ENCODE data around the gene SYNJ2.

SYNJ2 gene

GRCh38 chr6:158076548-158076947, 94.9 kb downstream of the SYNJ2 start:
- no peak for DNase-seq (ENCODE audit: low read depth in 2 of 2)

DNA sequence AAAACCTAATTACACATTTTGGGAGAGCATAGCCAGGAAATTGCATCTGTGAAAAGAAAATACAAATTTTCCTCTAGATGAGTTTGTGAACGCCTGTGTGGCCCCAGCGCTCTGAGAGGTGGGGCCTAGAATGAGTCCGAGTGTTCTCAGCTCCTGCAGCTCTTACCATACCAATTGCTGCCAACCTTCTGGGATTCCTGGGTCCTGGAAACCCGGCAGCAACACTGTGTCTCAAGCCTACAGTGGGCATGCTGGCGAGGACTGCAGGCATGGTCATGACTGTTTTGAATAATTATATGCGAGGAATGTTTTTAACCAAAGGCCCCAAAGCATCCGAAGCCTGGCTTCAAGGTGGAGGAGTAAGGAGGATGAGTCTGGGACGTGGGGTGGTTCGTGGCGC, 96.0 kb downstream of the SYNJ2 start:
- no peak for DNase-seq (ENCODE audit: low read depth in 2 of 2)

GRCh38 chr6:158078320-158078719, 96.7 kb downstream of the SYNJ2 start:
- no peak for DNase-seq (ENCODE audit: low read depth in 2 of 2)

DNA sequence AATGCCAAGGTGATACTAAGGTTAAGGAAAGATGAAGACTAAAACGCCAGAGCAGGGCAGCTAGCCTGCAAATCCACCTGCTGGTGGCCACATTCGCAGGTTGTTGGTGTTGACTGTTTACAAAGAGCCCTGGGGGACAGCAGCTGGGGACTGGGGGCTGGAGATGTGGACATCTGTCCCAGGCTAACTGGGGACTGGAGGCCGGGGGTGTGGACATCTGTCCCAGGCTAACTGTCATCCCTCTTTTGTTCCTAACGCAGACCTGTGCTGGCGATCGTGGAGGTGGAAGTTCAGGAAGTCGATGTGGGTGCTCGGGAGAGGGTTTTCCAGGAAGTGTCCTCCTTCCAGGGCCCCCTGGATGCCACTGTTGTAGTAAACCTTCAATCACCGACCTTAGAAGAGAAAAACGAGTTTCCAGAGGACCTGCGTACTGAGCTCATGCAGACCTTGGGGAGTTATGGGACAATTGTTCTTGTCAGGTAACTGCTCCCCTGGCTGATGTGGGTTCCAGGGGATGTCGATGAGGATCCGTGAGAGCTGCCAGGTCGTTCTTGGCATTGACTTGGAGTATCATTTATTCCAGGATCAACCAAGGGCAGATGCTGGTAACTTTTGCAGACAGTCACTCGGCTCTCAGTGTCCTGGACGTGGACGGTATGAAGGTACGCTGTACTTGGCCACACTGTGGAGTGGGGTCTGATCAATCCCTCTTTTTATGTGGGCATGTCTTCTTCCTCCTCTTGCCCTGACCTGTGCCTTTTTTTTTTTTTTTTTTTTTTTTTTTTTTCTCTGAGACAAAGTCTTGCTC, 99.4 kb downstream of the SYNJ2 start:
- DNase-seq (ENCODE audit: low read depth in 2 of 2), result no peak

DNA sequence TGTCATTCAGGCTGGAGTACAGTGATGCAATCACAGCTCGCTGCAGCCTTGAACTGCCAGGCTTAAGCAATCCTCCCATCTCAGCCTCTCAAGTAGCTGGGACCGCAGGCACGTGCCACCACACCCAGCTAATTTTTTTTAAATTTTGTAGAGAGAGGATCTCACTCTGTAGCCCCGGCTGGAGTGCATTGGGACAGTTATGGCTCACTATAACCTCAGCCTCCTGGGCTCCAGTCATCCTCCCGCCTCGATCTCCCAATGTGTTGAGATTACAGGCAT, 99.9 kb downstream of the SYNJ2 start:
- DNase-seq (ENCODE audit: low read depth in 2 of 2), result no peak

GRCh38 chr6:158083455-158084325, 102.0 kb downstream of the SYNJ2 start:
- DNase-seq (ENCODE audit: low read depth in 2 of 2), result no peak

- no peak for DNase-seq (ENCODE audit: low read depth in 2 of 2)
These were observed 103.8 kb downstream of the SYNJ2 start for GRCh38 chr6:158085261-158086053.

DNA sequence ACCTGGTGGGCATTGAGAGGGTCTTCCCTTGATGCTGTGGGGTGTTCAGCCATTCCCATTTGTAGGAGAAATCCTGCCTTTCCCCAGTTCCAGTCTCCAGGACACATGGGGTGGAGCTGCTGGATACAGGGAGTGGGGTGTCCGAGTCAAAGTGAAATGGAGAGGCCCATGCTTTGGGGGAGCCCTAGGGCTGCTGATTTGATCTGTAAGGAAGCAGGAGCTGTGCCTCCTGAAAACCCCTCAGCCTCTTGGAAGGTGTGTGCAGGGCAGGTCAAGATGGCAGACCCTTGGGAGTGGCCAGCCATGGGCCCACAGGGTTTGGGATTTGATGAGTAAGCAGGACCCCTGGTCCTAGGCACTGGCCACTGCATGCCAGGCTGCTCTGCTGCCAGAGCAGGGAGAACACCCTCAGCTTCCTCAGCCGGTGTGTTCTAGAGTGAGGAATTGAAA, 104.4 kb downstream of the SYNJ2 start:
- no peak for DNase-seq (ENCODE audit: low read depth in 2 of 2)

DNA sequence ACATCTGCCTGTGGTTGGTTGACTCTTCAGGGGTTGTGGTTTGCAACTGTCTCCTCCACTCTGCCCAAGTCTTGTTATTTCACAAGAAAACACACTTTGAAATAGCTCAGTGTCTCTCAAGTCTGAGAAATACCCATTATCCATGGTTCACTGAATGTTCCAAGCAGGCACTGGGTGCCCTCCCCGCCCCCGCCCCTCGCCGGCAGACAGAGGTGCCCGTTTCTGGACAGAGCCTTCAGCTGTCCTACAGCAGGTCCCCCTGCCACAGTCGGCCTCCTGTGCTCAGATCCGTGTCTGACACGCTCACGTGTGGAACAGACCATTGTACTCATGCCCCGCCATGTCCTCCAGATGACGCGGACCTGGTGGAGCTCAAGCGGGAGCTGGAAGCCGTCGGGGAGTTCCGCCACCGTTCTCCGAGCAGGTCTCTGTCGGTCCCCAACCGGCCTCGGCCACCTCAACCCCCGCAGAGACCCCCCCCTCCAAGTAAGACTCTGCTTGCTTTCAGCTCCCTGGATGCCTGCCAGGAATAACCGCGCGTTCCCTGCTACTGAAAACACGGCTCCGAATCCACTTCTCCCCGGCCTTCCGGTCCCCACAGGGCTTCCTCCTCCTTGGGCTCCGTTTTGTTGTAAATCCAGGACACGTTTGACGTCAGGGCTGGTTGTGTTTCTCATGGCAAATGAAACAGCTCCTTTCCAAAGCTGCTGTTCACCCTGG, 105.0 kb downstream of the SYNJ2 start:
- DNase-seq (ENCODE audit: low read depth in 2 of 2), result no peak

- no peak for DNase-seq (ENCODE audit: low read depth in 2 of 2)
These were observed 105.7 kb downstream of the SYNJ2 start for GRCh38 chr6:158087224-158087867.

DNA sequence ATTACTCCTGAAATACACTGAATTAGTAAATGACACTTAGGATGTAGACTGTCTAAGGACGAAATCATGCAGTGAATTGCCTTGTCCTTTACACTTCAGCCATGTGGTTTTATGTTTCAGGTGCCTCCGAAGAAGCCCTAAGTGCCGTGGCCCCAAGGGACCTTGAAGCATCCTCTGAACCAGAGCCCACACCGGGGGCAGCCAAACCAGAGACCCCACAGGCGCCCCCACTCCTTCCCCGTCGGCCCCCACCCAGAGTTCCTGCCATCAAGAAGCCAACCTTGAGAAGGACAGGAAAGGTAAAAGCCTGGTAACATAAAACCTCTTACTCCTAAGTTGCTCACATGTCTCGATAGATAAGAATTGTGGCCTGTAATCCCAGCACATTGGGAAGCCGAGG, 111.1 kb downstream of the SYNJ2 start:
- DNase-seq (ENCODE audit: low read depth in 2 of 2), result no peak

DNA sequence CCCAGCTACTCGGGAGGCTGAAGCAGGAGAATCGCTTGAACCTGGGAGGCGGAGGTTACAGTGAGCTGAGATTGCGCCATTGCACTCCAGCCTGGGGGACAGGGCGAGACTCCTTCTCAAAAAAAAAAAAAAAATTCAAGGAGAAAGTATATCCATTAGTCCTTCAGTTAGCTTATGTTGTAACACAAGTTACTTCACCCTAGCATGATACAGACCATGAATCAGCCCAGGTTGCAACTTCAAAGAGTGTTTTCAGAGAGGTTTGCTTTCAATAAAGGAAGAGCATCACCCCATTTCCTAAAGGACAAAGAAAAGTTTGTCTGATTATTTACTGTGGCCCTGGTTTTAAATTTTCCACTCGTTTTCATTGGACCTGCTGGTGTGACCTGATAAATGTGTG, 113.4 kb downstream of the SYNJ2 start:
- no peak for DNase-seq (ENCODE audit: low read depth in 2 of 2)

DNA sequence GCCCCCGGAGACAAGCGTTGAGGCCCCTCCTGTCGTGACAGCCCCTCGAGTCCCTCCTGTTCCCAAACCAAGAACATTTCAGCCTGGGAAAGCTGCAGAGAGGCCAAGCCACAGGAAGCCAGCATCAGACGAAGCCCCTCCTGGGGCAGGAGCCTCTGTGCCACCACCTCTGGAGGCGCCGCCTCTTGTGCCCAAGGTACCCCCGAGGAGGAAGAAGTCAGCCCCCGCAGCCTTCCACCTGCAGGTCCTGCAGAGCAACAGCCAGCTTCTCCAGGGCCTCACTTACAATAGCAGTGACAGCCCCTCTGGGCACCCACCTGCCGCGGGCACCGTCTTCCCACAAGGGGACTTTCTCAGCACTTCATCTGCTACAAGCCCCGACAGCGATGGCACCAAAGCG, 114.0 kb downstream of the SYNJ2 start:
- no peak for DNase-seq (ENCODE audit: low read depth in 2 of 2)

- DNase-seq (ENCODE audit: low read depth in 2 of 2), result no peak
These were observed 121.6 kb downstream of the SYNJ2 start for GRCh38 chr6:158103228-158103627.

GRCh38 chr6:158104696-158105095, 123.0 kb downstream of the SYNJ2 start:
- DNase-seq (ENCODE audit: low read depth in 2 of 2), result no peak

- no peak for DNase-seq (ENCODE audit: low read depth in 2 of 2)
These were observed 128.1 kb downstream of the SYNJ2 start for GRCh38 chr6:158109748-158110147.

DNA sequence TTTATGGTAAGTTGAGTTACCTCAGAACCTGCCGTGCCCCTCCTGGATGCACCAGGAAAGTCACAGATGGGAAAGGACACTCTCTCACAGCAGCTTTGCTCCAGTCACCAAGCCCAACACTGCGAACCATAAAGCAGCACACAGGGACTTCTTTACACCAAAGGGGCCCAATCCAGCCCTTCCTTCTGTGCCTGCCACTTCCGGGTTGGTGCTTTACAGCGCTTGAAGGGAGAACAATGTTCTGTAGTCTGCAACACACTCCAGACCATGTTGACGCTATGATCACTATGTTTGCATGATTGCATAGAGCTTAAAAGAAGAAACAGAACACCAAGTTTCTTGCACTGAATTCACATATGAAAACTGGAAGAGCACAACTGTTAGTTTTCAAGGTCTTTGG, 129.3 kb downstream of the SYNJ2 start:
- no peak for DNase-seq (ENCODE audit: low read depth in 2 of 2)

DNA sequence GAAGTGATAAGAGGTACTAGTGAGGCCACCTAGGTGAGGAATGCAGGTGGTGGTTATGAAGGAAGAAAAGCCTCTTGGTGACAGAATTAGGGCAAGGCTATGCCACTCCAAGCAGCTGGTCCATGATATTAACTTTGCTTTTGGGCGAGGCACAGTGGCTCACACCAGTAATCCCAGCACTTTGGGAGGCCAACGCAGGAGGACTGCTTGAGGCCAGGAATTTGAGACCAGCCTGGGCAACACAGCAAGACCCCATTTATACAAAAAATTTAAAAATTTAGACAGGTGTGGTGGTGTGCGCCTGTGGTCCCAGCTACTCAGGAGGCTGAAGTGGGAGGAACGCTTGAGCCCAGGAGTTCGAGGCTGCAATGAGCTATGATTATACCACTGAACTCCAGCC, 130.3 kb downstream of the SYNJ2 start:
- no peak for DNase-seq (ENCODE audit: low read depth in 2 of 2)

DNA sequence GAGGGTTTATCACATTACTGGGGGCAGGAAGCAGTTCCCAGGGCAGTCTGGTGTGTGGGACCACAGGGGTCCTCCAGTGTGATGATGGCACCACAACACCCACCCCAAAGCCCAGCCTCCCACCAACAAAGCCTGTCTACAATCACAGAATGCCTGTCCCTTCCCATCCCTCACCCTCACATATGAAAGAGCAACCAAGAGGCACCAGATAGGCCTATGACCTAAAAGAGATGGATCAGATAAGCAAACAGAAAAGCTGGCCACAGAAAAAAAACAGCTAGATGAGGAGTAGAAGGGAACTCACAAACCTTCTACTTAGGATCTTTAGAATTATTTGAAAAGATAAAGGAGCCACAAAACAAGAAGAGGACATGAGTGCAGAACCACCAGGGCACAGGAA, 132.1 kb downstream of the SYNJ2 start:
- no peak for DNase-seq (ENCODE audit: low read depth in 2 of 2)

GRCh38 chr6:158115102-158115501, 133.4 kb downstream of the SYNJ2 start:
- no peak for DNase-seq (ENCODE audit: low read depth in 2 of 2)

DNA sequence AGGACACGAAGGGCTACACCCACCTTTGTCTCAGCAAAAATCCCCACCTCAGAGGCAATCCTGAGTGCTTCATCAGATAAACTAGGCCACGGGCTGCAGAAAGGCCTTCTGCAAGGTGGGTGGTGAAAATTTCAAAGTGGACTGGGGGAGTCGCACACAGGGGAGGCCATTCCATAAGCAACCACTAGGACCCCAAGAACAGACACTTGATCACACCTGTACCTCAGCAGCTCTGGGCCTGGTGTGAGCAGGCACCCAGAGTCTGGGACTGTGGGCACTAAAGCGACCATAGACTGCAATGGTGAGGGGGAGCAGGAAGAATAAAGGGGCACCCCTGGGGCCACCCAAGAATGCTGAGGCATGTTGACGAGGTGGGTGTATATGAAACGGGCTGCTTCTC, 133.8 kb downstream of the SYNJ2 start:
- no peak for DNase-seq (ENCODE audit: low read depth in 2 of 2)

Data from stimulated activated CD4-positive, alpha-beta T cell treated with anti-CD3 and anti-CD28 coated beads, Interleukin-15, amount 100 ng/mL, for 48 hours (primary cell).